SU-DHL-6 (cell line): Measurements from ENCODE around the gene MYOM1.

Experiments
- H2AFZ ChIP-seq: fragments of 200-600 bp; sonication (generic); 2 replicates; pipeline ENCODE4 v1.6.1; 2014; ENCODE audit warnings: low read depth, mild to moderate bottlenecking, moderate library complexity, mixed read lengths, antibody characterized with exemption, low read length; ENCODE audit not compliant: severe bottlenecking
- H3F3A ChIP-seq: fragments of 200-600 bp; shearing (Covaris generic); 2 replicates; pipeline ENCODE4 v1.6.0; 2016; ENCODE audit warnings: antibody characterized with exemption, mild to moderate bottlenecking; ENCODE audit not compliant: insufficient read depth
- H3K27ac ChIP-seq: fragments of 200-600 bp; sonication (generic); 2 replicates; pipeline ENCODE4 v1.5.1; 2016; ENCODE audit warnings: low read depth, mild to moderate bottlenecking, low read length, moderate library complexity, mixed read lengths
- H3K27me3 ChIP-seq: fragments of 200-600 bp; sonication (generic), shearing (Covaris generic); 2 replicates; pipeline ENCODE4 v1.6.0; 2014; ENCODE audit warnings: mild to moderate bottlenecking, low read length
- H3K36me3 ChIP-seq: fragments of 200-600 bp; sonication (generic); 2 replicates; pipeline ENCODE4 v1.6.1; 2014; ENCODE audit warnings: mild to moderate bottlenecking, low read length, mixed read lengths
- H3K4me2 ChIP-seq: fragments of 300-600, 200-600 bp; shearing (Covaris generic), sonication (generic); 2 replicates; pipeline ENCODE4 v1.6.0; 2014; ENCODE audit warnings: low read length, low read depth, mild to moderate bottlenecking; ENCODE audit not compliant: poor library complexity, severe bottlenecking
- H3K4me3 ChIP-seq: fragments of 200-600 bp; sonication (generic); 2 replicates; pipeline ENCODE4 v1.5.1; 2014; ENCODE audit warnings: antibody characterized with exemption, low read length, mild to moderate bottlenecking, mixed read lengths; ENCODE audit not compliant: insufficient read depth, poor library complexity, severe bottlenecking
- H3K79me2 ChIP-seq: fragments of 200-600 bp; sonication (generic); 2 replicates; pipeline ENCODE4 v1.6.1; 2014; ENCODE audit warnings: mild to moderate bottlenecking, low read length, moderate library complexity; ENCODE audit not compliant: insufficient read depth
- H3K9ac ChIP-seq: fragments of 200-600 bp; sonication (generic); 2 replicates; pipeline ENCODE4 v1.7.0; 2014; ENCODE audit warnings: mild to moderate bottlenecking, low read length
- H3K9me2 ChIP-seq: fragments of 200-600 bp; sonication (generic); replicated peaks from 2 replicates; pipeline ENCODE4 v1.6.1; 2014; ENCODE audit warnings: low read length; ENCODE audit not compliant: insufficient read depth
- H3K9me3 ChIP-seq: fragments of 200-600 bp; sonication (generic); 2 replicates; pipeline ENCODE4 v1.6.1; 2014; ENCODE audit warnings: low read length, mixed read lengths; ENCODE audit not compliant: insufficient read depth
- H4K20me1 ChIP-seq: fragments of 200-600 bp; sonication (generic); 2 replicates; pipeline ENCODE4 v1.6.1; 2014; ENCODE audit warnings: low read depth, mild to moderate bottlenecking, antibody characterized with exemption, low read length, moderate library complexity, mixed read lengths
- EZH2phosphoT487 ChIP-seq: fragments of 200-600 bp; sonication (generic), shearing (Covaris generic); conservative IDR thresholded peaks from 2 replicates; pipeline ENCODE4 v1.6.1; 2018; ENCODE audit warnings: mild to moderate bottlenecking, antibody characterized with exemption, low read length, moderate library complexity, mixed read lengths
- TF ChIP-seq, protein P1 (sequence below): fragments of 200-600 bp; sonication (generic); IDR thresholded peaks from one replicate; pipeline ENCODE4 v1.5.1; 2017; ENCODE audit warnings: antibody characterized with exemption, mild to moderate bottlenecking, low read length, moderate library complexity; ENCODE audit not compliant: insufficient read depth, poor library complexity, severe bottlenecking

The MYOM1 gene

GRCh38 chr18:3095921-3096320 lies 123.8 kb downstream of the MYOM1 start:
- no peak overlapping the region for H3K4me3 ChIP-seq
- no peaks in the 10 kb centered on the region for H3K9me2 ChIP-seq
- no peaks in the 10 kb centered on the region for H3K9me3 ChIP-seq
- H3K36me3 ChIP-seq: no peaks in the 10 kb centered on the region
- no peaks in the 10 kb centered on the region for H3F3A ChIP-seq
- TF ChIP-seq, protein P1, sequence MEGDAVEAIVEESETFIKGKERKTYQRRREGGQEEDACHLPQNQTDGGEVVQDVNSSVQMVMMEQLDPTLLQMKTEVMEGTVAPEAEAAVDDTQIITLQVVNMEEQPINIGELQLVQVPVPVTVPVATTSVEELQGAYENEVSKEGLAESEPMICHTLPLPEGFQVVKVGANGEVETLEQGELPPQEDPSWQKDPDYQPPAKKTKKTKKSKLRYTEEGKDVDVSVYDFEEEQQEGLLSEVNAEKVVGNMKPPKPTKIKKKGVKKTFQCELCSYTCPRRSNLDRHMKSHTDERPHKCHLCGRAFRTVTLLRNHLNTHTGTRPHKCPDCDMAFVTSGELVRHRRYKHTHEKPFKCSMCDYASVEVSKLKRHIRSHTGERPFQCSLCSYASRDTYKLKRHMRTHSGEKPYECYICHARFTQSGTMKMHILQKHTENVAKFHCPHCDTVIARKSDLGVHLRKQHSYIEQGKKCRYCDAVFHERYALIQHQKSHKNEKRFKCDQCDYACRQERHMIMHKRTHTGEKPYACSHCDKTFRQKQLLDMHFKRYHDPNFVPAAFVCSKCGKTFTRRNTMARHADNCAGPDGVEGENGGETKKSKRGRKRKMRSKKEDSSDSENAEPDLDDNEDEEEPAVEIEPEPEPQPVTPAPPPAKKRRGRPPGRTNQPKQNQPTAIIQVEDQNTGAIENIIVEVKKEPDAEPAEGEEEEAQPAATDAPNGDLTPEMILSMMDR: no peak
- no peak for TF ChIP-seq EZH2phosphoT487
- no peak overlapping the region for H2AFZ ChIP-seq
- no peaks in the 10 kb centered on the region for H3K27me3 ChIP-seq
- no peaks in the 10 kb centered on the region for H3K79me2 ChIP-seq
- H3K4me2 ChIP-seq: no peak overlapping the region
- no peaks in the 10 kb centered on the region for H4K20me1 ChIP-seq
- no peak overlapping the region for H3K9ac ChIP-seq
- no peak overlapping the region for H3K27ac ChIP-seq

GRCh38 chr18:3094338-3094684 lies 125.5 kb downstream of the MYOM1 start:
- H2AFZ ChIP-seq: no peak overlapping the region
- no peaks in the 10 kb centered on the region for H3K79me2 ChIP-seq
- H3K9ac ChIP-seq: no peak overlapping the region
- no peak overlapping the region for H3K27ac ChIP-seq
- H4K20me1 ChIP-seq: no peaks in the 10 kb centered on the region
- no peak overlapping the region for H3K4me2 ChIP-seq
- TF ChIP-seq EZH2phosphoT487: no peak
- TF ChIP-seq, protein P1: no peak
- no peak overlapping the region for H3K4me3 ChIP-seq
- H3K36me3 ChIP-seq: no peaks in the 10 kb centered on the region
- H3F3A ChIP-seq: no peaks in the 10 kb centered on the region
- H3K9me2 ChIP-seq: no peaks in the 10 kb centered on the region
- H3K27me3 ChIP-seq: no peaks in the 10 kb centered on the region
- no peaks in the 10 kb centered on the region for H3K9me3 ChIP-seq

DNA sequence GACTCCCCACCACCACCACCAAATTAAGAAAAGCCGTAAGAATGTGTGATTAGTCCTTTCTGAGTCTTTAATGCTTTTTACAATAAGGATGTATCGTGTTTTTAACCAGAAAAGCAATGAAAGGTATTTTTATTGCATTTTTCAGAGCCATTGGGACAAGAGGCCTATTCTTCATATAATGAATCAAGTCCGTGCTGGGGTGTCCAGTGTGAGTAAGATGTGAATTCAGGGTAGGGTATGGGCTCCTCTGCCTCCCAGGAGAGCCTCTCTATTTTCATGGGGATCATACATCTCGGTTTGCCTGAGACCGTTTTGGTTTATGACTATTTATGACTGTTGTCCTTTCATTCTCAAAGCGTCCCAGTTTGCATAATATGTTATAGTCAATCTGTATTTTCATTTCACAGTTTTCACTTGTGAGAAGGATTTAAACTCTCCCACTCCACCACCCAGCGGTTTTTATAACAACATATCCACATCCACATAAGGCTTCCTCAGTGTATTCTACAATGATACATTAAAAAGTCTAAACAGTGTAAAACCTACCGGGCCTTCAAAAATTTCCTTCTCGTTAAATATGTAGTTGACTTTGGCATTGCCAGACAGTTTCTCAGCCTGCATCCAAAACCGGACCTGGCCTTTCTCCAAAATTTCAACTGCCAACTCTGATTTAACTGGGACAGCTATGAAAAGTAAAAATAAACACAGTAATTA lies 126.0 kb downstream of the MYOM1 start:
- Histone ChIP-seq H3K27me3 (no peaks in the 10 kb centered on the region), H3K9ac (no peak overlapping the region), H3K79me2 (no peaks in the 10 kb centered on the region), H4K20me1 (no peaks in the 10 kb centered on the region), H3K4me2 (no peak overlapping the region), H3K36me3 (no peaks in the 10 kb centered on the region), H3K9me3 (no peaks in the 10 kb centered on the region), H3F3A (no peaks in the 10 kb centered on the region), H3K9me2 (no peaks in the 10 kb centered on the region), H3K4me3 (no peak overlapping the region), H2AFZ (no peak overlapping the region), H3K27ac (no peak overlapping the region)
- TF ChIP-seq, protein P1: no peak
- no peak for TF ChIP-seq EZH2phosphoT487
